ENCODE data around the gene P2RY2.

GRCh38 chr11:73235236-73235786 is 17.2 kb downstream of the P2RY2 start:
- TF ChIP-seq POLR2A (IDR thresholded peaks at IDR 0.05) (no peak), EP300 (IDR thresholded peaks at IDR 0.05) (no peak)
- TF ChIP-seq, protein P1, sequence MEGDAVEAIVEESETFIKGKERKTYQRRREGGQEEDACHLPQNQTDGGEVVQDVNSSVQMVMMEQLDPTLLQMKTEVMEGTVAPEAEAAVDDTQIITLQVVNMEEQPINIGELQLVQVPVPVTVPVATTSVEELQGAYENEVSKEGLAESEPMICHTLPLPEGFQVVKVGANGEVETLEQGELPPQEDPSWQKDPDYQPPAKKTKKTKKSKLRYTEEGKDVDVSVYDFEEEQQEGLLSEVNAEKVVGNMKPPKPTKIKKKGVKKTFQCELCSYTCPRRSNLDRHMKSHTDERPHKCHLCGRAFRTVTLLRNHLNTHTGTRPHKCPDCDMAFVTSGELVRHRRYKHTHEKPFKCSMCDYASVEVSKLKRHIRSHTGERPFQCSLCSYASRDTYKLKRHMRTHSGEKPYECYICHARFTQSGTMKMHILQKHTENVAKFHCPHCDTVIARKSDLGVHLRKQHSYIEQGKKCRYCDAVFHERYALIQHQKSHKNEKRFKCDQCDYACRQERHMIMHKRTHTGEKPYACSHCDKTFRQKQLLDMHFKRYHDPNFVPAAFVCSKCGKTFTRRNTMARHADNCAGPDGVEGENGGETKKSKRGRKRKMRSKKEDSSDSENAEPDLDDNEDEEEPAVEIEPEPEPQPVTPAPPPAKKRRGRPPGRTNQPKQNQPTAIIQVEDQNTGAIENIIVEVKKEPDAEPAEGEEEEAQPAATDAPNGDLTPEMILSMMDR (IDR thresholded peaks at IDR 0.05) = no peak

Data from tibial nerve (tissue), 4 donors.